ENCODE measurements around the gene DLK1. TPM values are rescaled to one million over a fixed set of nuclear protein-coding genes. Genes with fewer than 3 reads are reported as not detected.

DLK1 gene
- total RNA-seq (100 to 1,000 TPM in 1 of 2 donors, 10 to 100 TPM in 1; 59.4 to 109 TPM), polyA plus RNA-seq (ENCODE audit: insufficient read depth, low read depth, low replicate concordance) (45.6 TPM)
- long read RNA-seq, donor 1, full-length matches to known transcripts, result 1,024 of 1,492 reads
- long read RNA-seq, donor 1, partial matches to known transcripts, result 442 of 1,492 reads
- long read RNA-seq, donor 1, other reads (novel, unspliced or antisense), result 26 of 1,492 reads
- long read RNA-seq, donor 2, full-length matches to known transcripts, result 1,042 of 1,168 reads
- long read RNA-seq, donor 2, partial matches to known transcripts, result 114 of 1,168 reads
- long read RNA-seq, donor 2, other reads (novel, unspliced or antisense), result 12 of 1,168 reads

- intact Hi-C loops (cut with DNase I; ENCODE audit: low total_unique reads), result no loop called here
- H3K27ac ChIP-seq, result no peak within 1 kb of the TSS
- H3K4me1 ChIP-seq, result no peaks in the 10 kb centered on the region
- 2 to 10% methylated on average over 17 to 66 of the region's 77 CpGs for WGBS, 2 donors
- H3K27me3 ChIP-seq, result no peaks in the 10 kb centered on the region
- H3K4me3 ChIP-seq, result peak within 1 kb of the TSS; percentile 32 to 39
- TF ChIP-seq, protein P1, sequence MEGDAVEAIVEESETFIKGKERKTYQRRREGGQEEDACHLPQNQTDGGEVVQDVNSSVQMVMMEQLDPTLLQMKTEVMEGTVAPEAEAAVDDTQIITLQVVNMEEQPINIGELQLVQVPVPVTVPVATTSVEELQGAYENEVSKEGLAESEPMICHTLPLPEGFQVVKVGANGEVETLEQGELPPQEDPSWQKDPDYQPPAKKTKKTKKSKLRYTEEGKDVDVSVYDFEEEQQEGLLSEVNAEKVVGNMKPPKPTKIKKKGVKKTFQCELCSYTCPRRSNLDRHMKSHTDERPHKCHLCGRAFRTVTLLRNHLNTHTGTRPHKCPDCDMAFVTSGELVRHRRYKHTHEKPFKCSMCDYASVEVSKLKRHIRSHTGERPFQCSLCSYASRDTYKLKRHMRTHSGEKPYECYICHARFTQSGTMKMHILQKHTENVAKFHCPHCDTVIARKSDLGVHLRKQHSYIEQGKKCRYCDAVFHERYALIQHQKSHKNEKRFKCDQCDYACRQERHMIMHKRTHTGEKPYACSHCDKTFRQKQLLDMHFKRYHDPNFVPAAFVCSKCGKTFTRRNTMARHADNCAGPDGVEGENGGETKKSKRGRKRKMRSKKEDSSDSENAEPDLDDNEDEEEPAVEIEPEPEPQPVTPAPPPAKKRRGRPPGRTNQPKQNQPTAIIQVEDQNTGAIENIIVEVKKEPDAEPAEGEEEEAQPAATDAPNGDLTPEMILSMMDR (IDR thresholded peaks at IDR 0.05), result no peak
- TF ChIP-seq POLR2A (IDR thresholded peaks at IDR 0.05), result no peak
- H3K9me3 ChIP-seq, result no peaks in the 10 kb centered on the region
- peak; percentile 29 for DNase-seq
- no peaks in the 10 kb centered on the region for H3K36me3 ChIP-seq (ENCODE audit: low read depth, missing control alignments)
Observed at GRCh38 chr14:100726550-100727085, at the start of gene DLK1. Gene DLK1, plus strand, starts transcription at chr14:100726892. Its CDS starts 177 bp downstream, at chr14:100727069.

- Histone ChIP-seq H3K4me1 (peaks cover 54% of the 10 kb centered on the region), H3K9me3 (no peaks in the 10 kb centered on the region), H3K4me3 (no peak overlapping the region), H3K27me3 (no peaks in the 10 kb centered on the region), H3K27ac (peak overlapping the region; percentile 59 to 87), H3K36me3 (ENCODE audit: low read depth, missing control alignments) (no peaks in the 10 kb centered on the region)
- peak; percentile 50 for DNase-seq
- WGBS, 2 donors, result 50 to 62% methylated on average over 9 to 10 of the region's 10 CpGs
- intact Hi-C loops (cut with DNase I; ENCODE audit: low total_unique reads), result no loop called here
- TF ChIP-seq, protein P1 (IDR thresholded peaks at IDR 0.05), result no peak
- no peak for TF ChIP-seq POLR2A (IDR thresholded peaks at IDR 0.05)
Observed at GRCh38 chr14:100677152-100677551, 49.5 kb upstream of the DLK1 start.

DNA sequence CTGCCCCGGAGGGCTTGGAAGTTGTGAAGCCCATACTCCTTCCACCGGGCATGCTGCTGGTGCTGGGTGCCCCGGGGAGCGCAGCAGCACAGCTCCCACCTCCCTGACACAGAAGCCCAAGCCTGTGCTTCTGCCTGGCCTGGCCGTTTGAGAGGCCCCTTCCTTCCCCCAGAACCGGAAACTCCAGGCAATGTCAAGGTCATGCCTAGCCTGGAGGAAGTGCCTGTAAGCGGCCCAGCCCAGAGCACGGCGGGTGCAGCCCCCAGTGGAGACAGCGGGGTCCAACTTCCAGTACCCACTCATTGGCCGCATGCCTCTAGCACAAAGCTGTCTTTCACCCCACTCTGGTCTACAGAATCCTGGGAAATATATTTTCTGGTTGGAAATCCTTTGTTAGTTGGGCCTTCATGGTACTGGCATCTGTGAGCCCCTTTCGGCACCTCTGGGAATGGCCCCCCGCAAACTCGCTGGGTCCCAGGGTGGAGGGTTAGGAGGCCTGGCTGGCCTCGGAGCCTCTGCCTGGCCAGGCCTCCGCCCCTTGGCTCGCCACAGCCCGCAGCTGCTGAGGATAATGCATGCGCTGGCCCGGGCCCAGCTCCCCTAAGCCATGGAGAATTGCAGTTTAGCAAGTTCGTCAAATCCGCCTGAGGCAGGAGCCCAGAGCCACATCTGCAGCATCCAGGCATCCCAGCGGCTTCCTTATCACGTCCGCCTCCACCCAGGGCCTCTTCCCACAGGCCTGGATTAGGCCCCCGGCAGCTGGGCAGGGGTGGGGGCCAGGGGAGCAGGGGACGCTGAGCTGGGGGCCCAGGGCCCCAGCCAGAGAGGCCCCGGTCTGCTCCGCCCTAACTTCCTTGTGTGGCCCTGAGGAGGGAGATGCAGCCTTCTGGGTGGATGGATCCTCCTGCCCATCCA is 48.9 kb upstream of the DLK1 start:
- Histone ChIP-seq H3K27me3 (no peaks in the 10 kb centered on the region), H3K4me3 (no peak overlapping the region), H3K36me3 (ENCODE audit: low read depth, missing control alignments) (no peaks in the 10 kb centered on the region), H3K9me3 (no peaks in the 10 kb centered on the region), H3K27ac (peak overlapping the region; percentile 59 to 87), H3K4me1 (peaks cover 54% of the 10 kb centered on the region)
- 33 to 36% methylated on average over 6 to 29 of the region's 29 CpGs for WGBS, 2 donors
- peak; percentile 86 for DNase-seq
- TF ChIP-seq, protein P1 (IDR thresholded peaks at IDR 0.05), result no peak
- TF ChIP-seq POLR2A (IDR thresholded peaks at IDR 0.05), result no peak
- intact Hi-C loops (cut with DNase I; ENCODE audit: low total_unique reads), result no loop called here

- Histone ChIP-seq H3K36me3 (ENCODE audit: low read depth, missing control alignments) (no peaks in the 10 kb centered on the region), H3K27ac (peak overlapping the region; percentile 59 to 87), H3K9me3 (no peaks in the 10 kb centered on the region), H3K27me3 (no peaks in the 10 kb centered on the region), H3K4me3 (no peak overlapping the region), H3K4me1 (peaks cover 54% of the 10 kb centered on the region)
- peak; percentile 50 for DNase-seq
- 43 to 65% methylated on average over 7 of the region's 7 CpGs for WGBS, 2 donors
- no peak for TF ChIP-seq POLR2A (IDR thresholded peaks at IDR 0.05)
- TF ChIP-seq, protein P1 (IDR thresholded peaks at IDR 0.05), result no peak
- intact Hi-C loops (cut with DNase I; ENCODE audit: low total_unique reads), result no loop called here
Observed at GRCh38 chr14:100678469-100678828, 48.2 kb upstream of the DLK1 start.

All from testis (tissue), 5 donors.